HEK293T (cell line): ENCODE results near the gene CEP192.

Experiments
- FOXM1 ChIP-seq: fragments of 450-650 bp; IDR thresholded peaks from 2 replicates; pipeline ENCODE4 v1.6.1; 2017; ENCODE audit warnings: mild to moderate bottlenecking, borderline replicate concordance
- HDGF ChIP-seq: fragments of 450-650 bp; IDR thresholded peaks from 2 replicates; pipeline ENCODE4 v1.6.1; 2017; ENCODE audit warnings: antibody characterized with exemption, borderline replicate concordance
- SP1 ChIP-seq: fragments of 450-650 bp; IDR thresholded peaks from 2 replicates; pipeline ENCODE4 v1.6.1; 2017

- no peak for TF ChIP-seq HDGF
- TF ChIP-seq FOXM1, result no peak
- no peak for TF ChIP-seq SP1
Measured at GRCh38 chr18:13086906-13087305, 95.7 kb downstream of the CEP192 start.
